DMS53 (cell line): Measurements from ENCODE around the gene CHD2.

ENCODE experiments used
- DNase-seq: peaks from one replicate; lab custom pipeline; 2025; lab: John Stamatoyannopoulos, UW

The CHD2 gene

DNA sequence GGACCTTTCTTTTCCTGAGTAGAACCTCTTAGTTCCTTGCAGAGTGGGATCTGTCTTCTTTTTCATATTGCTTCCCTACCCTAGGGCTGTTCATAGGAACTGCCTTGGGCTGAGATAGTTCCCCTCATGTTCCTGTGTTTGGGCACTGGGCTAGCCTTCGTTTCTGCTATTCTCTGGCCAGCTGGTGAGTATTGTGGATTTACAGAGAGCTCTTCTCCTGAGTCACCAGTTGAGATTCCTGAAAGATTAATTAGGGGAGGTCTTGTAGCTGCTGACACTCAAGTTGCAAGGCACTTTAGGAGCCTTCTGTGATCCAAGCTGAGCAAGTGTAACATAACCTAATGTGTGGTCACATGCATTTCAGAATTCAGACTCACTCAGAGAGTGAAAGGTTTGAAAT, 30.7 kb downstream of the CHD2 start:
- no peak for DNase-seq

- DNase-seq = no peak
These were observed 33.0 kb downstream of the CHD2 start for GRCh38 chr15:92932946-92933649.

DNA sequence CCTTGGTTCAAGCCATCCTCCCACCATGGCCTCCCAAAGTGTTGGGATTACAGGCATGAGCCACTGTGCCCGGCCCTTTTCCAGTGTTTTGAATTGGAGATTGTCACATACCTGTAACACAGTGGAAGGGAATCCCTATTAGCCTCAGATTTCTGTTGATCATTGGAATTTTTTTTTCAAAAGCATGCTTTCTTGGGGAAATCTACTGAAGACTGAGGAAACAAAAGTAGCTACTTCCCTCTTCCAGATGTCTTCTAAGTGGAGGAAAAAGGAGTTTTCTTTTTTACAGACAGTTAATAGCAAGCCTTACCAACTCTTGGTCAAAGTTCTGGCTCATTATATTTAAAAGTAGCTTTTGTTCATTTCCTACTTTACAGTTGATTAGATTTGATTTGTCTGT, 33.7 kb downstream of the CHD2 start:
- DNase-seq = no peak

DNA sequence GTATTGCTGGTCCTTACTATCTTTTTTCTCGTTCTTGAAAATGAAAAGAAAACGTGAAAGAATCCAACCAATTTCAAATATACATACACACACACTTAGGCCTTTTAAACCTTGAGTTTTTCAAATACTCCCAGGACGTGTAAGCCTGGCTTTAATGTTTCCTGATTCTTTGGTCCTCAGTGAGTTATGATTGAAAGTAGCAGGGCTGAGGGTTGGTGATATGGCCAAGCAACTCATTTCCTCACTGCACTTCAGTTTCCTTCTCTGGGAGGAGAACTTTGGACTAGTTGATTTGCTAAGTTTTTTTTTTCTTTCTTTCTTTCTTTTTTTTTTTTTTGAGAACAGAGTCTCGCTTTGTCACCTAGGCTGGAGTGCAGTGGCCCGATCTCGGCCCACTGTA, 34.6 kb downstream of the CHD2 start:
- DNase-seq = no peak

GRCh38 chr15:92936138-92936537, 36.0 kb downstream of the CHD2 start:
- DNase-seq = no peak

GRCh38 chr15:92936693-92937092, 36.6 kb downstream of the CHD2 start:
- DNase-seq = no peak

DNA sequence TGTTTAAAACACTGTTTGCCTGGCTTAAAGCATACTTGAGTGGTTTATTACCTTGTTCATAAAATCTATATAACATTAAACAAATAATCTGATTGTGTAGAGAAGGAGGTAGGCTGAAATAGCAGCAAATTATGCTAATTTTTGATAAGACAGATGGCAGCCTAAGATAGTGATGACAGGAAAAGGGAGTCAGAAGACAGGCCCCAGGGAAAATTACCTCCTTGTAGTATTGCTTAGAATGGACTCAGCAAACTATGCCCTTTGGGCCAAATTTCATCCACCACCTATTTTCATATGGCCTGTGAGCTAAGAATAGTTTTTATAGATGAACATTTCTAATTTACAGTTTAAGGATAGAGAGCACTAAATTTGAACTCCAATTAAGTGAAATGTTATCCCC, 37.8 kb downstream of the CHD2 start:
- DNase-seq = no peak

DNA sequence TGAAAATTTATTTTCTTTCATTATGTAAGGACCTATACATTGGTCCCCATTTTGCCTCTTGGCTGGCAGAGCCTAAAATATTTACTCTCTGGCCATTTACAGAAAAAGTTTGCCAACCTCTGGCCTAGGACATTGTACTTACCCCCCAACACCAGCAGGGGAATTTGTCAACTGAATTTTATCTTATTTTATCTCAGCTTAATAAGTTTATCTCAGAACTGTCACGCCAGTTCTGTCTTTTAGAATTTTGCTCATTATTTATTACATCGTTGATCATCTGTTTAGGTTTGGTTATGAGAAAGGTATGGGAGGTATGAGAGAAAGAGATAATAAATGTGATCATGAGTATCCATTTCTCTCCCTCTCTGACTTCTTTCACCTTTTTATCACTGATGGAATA, 38.3 kb downstream of the CHD2 start:
- no peak for DNase-seq

DNA sequence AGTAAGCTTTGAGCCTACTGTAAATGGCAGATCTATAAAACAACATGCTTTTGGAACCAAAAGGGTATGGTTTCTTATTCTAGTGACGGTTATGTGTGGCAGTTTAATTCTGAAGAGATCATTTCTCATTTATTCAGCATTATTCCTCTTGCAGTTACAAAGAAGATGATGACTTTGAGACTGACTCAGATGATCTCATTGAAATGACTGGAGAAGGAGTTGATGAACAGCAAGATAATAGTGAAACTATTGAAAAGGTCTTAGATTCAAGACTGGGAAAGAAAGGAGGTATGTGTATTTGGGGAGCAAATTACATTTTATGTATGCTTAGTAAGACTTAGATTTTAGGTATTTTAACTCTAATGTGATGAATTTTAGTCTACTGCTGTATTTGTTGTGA, 41.5 kb downstream of the CHD2 start:
- no peak for DNase-seq

DNA sequence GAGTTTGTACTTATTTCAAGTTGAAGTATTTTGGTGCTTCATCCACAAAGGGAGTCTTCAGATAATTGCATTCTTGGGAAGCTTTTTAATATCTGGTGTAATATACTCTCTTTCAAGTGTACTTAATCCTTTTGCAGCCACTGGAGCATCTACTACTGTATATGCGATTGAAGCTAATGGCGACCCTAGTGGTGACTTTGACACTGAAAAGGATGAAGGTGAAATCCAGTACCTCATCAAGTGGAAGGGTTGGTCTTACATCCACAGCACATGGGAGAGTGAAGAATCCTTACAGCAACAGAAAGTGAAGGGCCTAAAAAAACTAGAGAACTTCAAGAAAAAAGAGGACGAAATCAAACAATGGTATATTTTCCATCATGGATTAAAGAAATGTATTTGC, 42.6 kb downstream of the CHD2 start:
- DNase-seq = no peak

DNA sequence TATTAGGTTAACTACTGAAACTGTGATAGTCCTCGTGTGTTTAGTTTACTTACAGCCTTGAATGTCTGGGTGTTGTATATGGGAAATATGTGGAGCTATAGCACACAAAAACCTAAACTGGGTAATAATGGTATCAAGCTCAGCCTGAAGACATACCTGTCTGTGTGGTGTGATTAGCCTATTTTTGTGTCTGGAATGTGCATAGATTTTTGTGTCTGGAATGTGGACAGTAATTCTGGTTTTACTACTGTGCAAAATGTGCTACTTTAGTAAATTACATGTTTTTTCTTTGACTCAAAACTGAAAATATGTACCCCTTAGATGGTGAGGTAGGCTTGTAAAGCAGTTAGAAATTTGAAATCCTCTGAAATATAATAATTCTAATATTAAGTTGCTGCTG, 43.5 kb downstream of the CHD2 start:
- no peak for DNase-seq

DNA sequence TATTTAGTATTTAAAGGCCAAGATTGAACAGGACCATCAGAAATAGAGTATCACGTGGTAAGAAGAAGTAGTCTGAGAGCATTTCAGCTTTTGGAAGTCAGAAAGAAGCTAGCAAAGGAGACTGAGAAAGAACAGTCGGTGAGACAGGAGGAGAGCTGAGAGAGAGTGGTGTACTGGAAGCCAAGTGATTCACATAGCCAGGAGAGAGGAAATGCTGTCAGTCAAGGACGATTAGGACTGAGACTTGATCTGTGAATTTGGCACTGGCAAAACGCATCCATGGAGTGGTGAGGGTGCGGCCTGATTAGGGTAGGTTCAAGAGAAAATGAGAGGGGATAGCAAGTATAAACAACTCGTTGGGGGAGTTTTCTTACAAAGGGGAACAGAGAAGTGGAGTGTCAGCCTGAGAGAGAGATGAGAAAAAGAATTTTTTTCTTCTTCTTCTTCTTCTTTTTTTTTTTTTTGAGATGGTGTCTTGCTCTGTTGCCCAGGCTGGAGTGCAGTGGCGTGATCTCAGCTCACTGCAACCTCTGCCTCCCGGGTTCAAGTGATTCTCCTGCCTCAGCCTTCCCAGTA, 44.9 kb downstream of the CHD2 start:
- no peak for DNase-seq

- no peak for DNase-seq
These were observed 47.1 kb downstream of the CHD2 start for GRCh38 chr15:92947071-92947730.

DNA sequence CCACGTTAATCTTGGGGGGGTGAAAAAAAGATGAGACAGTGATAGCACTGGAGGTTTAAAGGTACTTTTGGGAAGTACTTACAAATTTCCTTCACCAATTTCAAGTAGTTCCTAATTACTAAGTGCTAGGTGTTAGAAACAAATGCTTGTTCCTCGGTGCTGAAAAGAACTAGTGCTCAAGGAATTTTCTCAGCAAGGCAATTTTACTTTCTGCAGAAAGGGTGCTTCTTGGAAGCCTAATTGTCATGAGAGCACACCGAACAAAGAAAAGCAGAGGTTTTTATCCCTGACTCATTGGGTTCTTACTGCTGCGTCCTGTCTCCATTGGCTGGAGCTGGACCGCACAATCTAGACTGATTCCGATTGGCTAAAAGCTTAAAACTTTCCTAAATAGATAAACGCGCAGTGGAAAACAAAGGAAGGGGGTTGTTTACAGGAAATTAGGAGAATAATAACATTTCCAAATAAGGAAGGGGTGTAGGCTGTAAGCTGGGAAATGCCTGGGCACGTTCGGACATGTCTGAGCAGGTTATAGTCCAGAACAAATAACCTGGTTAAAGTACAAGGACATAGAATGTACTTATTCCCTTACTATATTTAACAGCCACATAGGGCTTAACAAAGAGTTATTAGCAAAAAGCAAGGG, 49.6 kb downstream of the CHD2 start:
- DNase-seq = peak; percentile 22

- DNase-seq = no peak
These were observed 51.8 kb downstream of the CHD2 start for GRCh38 chr15:92951800-92952457.

DNA sequence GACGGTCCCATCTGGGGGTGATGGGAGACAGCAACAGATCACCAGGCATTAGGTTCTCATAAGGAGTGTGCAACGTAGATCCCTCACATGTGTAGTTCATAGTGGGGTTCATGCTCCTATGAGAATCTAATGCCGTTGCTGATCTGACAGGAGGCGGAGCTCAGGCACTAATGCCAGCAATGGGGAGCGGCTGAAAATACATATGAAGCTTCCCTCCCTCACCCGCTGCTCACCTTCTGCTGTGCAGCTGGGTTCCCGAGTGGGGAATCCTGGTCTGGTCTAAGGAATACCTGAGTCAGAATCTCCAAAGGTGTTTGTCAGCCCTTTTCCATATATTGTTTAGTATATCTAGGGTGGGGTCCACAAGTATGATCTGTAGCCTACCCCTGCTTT, 52.3 kb downstream of the CHD2 start:
- no peak for DNase-seq

GRCh38 chr15:92953566-92953965, 53.4 kb downstream of the CHD2 start:
- DNase-seq = no peak

DNA sequence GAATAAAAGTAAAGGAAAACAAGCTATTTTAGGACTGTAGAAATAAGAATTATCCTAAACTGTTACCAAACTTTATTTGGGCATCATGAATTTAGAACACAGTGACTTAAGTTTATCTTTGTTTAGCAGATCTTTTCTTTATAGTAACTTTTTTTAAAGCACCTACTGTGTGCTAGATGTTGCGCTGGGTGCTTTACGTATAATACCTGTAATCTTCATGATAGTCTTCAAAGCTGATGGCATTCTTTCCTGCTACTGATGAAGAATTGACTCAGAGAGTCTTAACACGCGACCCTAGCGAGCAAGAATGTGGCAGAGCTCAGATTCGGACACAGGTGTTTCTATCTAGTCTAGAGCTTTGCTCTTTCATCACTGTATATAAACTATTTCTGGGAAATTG, 53.9 kb downstream of the CHD2 start:
- DNase-seq = no peak

GRCh38 chr15:92954578-92954977, 54.5 kb downstream of the CHD2 start:
- peak; percentile 14 for DNase-seq

DNA sequence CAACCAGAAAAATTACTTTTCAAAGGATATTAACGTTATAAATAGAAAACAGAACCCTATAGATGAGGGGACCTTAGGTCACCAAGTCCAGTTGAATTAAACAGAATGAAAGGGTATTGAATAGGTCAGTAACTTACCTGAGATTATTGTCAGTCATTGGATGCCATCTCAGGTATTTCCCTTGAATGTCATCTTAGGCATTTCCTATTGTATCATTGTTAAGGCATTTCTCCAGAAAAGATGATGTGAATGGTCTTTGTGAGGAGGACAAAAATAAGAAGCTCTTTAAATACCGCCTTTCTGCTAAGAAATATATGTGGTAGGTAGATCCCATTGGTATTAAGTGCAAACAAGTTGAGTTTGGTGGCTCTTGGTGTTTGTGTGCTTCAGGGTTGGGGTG, 55.6 kb downstream of the CHD2 start:
- DNase-seq = no peak

DNA sequence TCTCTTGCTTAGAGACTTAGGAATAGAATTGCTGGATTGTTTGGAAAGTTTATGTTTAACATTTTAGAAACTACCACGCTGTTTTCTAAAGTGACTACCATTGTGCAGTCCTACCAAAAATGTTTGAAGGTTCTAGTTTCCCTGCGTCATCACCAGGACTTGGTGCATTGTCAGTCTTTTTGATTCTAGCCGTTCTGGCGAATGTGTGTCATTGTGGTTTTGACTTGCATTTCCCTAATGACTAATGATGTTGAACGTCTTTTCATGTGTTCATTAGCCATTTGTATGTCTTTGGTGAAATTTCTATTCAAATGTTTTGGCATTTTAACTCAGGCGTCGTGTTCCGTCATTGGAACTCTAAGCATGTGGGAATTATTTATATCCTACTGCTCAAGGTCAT, 58.0 kb downstream of the CHD2 start:
- no peak for DNase-seq

- DNase-seq = no peak
These were observed 59.1 kb downstream of the CHD2 start for GRCh38 chr15:92959219-92959618.
